Endothelial cell of umbilical vein (primary cell): ENCODE measurements around the gene MCCC2. TPM values are rescaled to one million over a fixed set of nuclear protein-coding genes. Genes with fewer than 3 reads are reported as not detected.

ENCODE experiments used
- BruUV-seq: library from RNA; stranded (reverse); fragments of 400-500 nt; replicated peaks from 2 replicates; lab custom pipeline; 2021; lab: Mats Ljungman, UMichigan
- CTCF ChIA-PET: fragments of 300-600, 350-600 bp; sonication (Branson Sonifier 250); formaldehyde crosslinking; loops from one replicate; lab custom pipeline; 2021; ENCODE audit warnings: antibody characterized with exemption, inconsistent platforms; lab: Charles Lee
- POLR2A ChIA-PET: fragments of 300-600, 350-600 bp; sonication (Branson Sonifier 250); formaldehyde crosslinking; loops from one replicate; lab custom pipeline; 2021; ENCODE audit warnings: antibody characterized with exemption, inconsistent platforms; lab: Charles Lee
- DNase-seq: peaks from one replicate; pipeline ENCODE4 v3.0.0-alpha.2; 2011; ENCODE audit warnings: low read depth, low spot score
- FAIRE-seq: peaks from 2 replicates; lab custom pipeline; 2011; peaks lifted over from hg19 to GRCh38; lab: Jason Lieb, UNC
- H2AFZ ChIP-seq: 2 replicates; pipeline ENCODE4 v1.6.0; 2012; ENCODE audit warnings: low read depth, low read length, control low read depth, inconsistent platforms
- H3K27ac ChIP-seq: 2 replicates; pipeline ENCODE4 v1.5.1; 2011; ENCODE audit warnings: low read depth, mild to moderate bottlenecking, control low read depth, low read length, moderate library complexity; ENCODE audit not compliant: insufficient read depth
- H3K27me3 ChIP-seq, 2 experiments: 2 replicates each; pipeline versions ENCODE4 v1.6.0 to v1.6.1; 2011; ENCODE audit warnings: low read length in 2 of 2, mixed read lengths in 1 of 2; ENCODE audit not compliant: control insufficient read depth in 2 of 2, insufficient read depth in 2 of 2
- H3K36me3 ChIP-seq, 2 experiments: 2 replicates in 1 of 2; 3 replicates in 1 of 2; pipeline ENCODE4 v1.5.1; 2011; ENCODE audit warnings: low read length in 2 of 2, mild to moderate bottlenecking in 1 of 2, moderate library complexity in 1 of 2; ENCODE audit not compliant: control insufficient read depth in 2 of 2, insufficient read depth in 2 of 2; ENCODE audit errors: extremely low read depth in 1 of 2
- H3K4me1 ChIP-seq: 3 replicates; pipeline ENCODE4 v1.5.1; 2011; ENCODE audit warnings: mild to moderate bottlenecking, low read length; ENCODE audit not compliant: control insufficient read depth, insufficient read depth; ENCODE audit errors: extremely low read depth
- H3K4me2 ChIP-seq: 2 replicates; pipeline ENCODE4 v1.6.1; 2011; ENCODE audit warnings: low read length, control low read depth, mixed read lengths; ENCODE audit not compliant: insufficient read depth
- H3K4me3 ChIP-seq, 3 experiments: fragments of 200-600 bp in 1 of 3; sonication (generic), shearing (Covaris generic) in 1 of 3; replicated peaks in 1 of 3; 2 replicates each; pipeline ENCODE4 v1.5.1; 2011 to 2016; ENCODE audit warnings: control low read depth in 3 of 3, low read length in 3 of 3, mild to moderate bottlenecking in 2 of 3, inconsistent platforms in 1 of 3, low read depth in 1 of 3, moderate library complexity in 1 of 3; ENCODE audit not compliant: insufficient read depth in 1 of 3
- H3K79me2 ChIP-seq: 2 replicates; pipeline ENCODE4 v1.6.0; 2012; ENCODE audit warnings: low read length, inconsistent platforms; ENCODE audit not compliant: control insufficient read depth, insufficient read depth
- H3K9ac ChIP-seq: replicated peaks from 2 replicates; pipeline ENCODE3; 2011; ENCODE audit warnings: low read length, control low read depth; ENCODE audit not compliant: insufficient read depth; ENCODE audit errors: extremely low read depth
- H3K9me1 ChIP-seq: replicated peaks from 3 replicates; pipeline ENCODE4 v1.6.0; 2011; ENCODE audit warnings: mild to moderate bottlenecking, low read length; ENCODE audit not compliant: control insufficient read depth, insufficient read depth; ENCODE audit errors: extremely low read depth
- H3K9me3 ChIP-seq: replicated peaks from 2 replicates; pipeline ENCODE4 v1.5.1; 2012; ENCODE audit warnings: low read length, inconsistent platforms; ENCODE audit not compliant: control insufficient read depth, insufficient read depth
- H4K20me1 ChIP-seq: replicated peaks from 2 replicates; pipeline ENCODE3; 2011; ENCODE audit warnings: mild to moderate bottlenecking, low read length; ENCODE audit not compliant: control insufficient read depth, insufficient read depth; ENCODE audit errors: extremely low read depth
- CTCF ChIP-seq, 2 donors: IDR thresholded peaks; 1 replicate in 1 of 2; 2 replicates in 1 of 2; pipeline ENCODE4 v1.5.1; 2011; ENCODE audit warnings: low read length in 2 of 2, mild to moderate bottlenecking in 2 of 2, moderate library complexity in 2 of 2, control low read depth in 1 of 2, inconsistent platforms in 1 of 2, low read depth in 1 of 2; ENCODE audit not compliant: insufficient read depth in 1 of 2; ENCODE audit errors: extremely low read depth in 1 of 2
- EZH2 ChIP-seq: IDR thresholded peaks from 2 replicates; pipeline ENCODE4 v1.6.1; 2012; ENCODE audit warnings: borderline replicate concordance, low read depth, mild to moderate bottlenecking, moderate library complexity, low read length, inconsistent platforms; ENCODE audit not compliant: severe bottlenecking
- FOS ChIP-seq: IDR thresholded peaks from 2 replicates; pipeline ENCODE4 v1.6.1; 2011; ENCODE audit warnings: mild to moderate bottlenecking, low read length, moderate library complexity, borderline replicate concordance; ENCODE audit not compliant: insufficient read depth
- GATA2 ChIP-seq: IDR thresholded peaks from 2 replicates; pipeline ENCODE4 v1.7.0; 2011; ENCODE audit warnings: low read depth, mild to moderate bottlenecking, moderate library complexity, mixed read lengths, low read length; ENCODE audit not compliant: insufficient read length, insufficient read depth
- JUN ChIP-seq: IDR thresholded peaks from 2 replicates; pipeline ENCODE4 v1.6.1; 2011; ENCODE audit warnings: borderline replicate concordance, low read depth; ENCODE audit not compliant: insufficient read length, insufficient read depth
- MYC ChIP-seq: IDR thresholded peaks from one replicate; pipeline ENCODE4 v1.6.1; 2011; ENCODE audit warnings: mild to moderate bottlenecking, low read depth, low read length
- POLR2A ChIP-seq: IDR thresholded peaks from 2 replicates; pipeline ENCODE4 v1.6.1; 2012; ENCODE audit warnings: low read depth, mild to moderate bottlenecking, control low read depth, low read length
- POLR2AphosphoS5 ChIP-seq: IDR thresholded peaks from 2 replicates; pipeline ENCODE4 v1.6.1; 2012; ENCODE audit warnings: low read depth, mild to moderate bottlenecking, control low read depth, low read length, moderate library complexity; ENCODE audit not compliant: insufficient read depth
- dilution Hi-C: fragments of 300-500 bp; cut with MboI; formaldehyde crosslinking; loops from one replicate; pipeline ENCODE4 v1.15.0; 2019; ENCODE audit warnings: low sequenced_read_pairs; ENCODE audit not compliant: extremely low pct_ligation_motif_present
- intact Hi-C: fragments of 100-400 bp; cut with micrococcal nuclease; formaldehyde crosslinking; loops from one replicate; pipeline ENCODE4 v1.10.0; 2022
- polyA plus RNA-seq, 4 experiments: library from polyadenylated mRNA; depleted of rRNA in 3 of 4; stranded (reverse) in 3 of 4; unstranded in 1 of 4; fragments of >200 nt; gene quantifications; 2 replicates each; pipeline versions ENCODE4 v1.2.1 to v1.2.3, GENCODE V29; 2011 to 2012; ENCODE audit warnings: missing spikeins in 1 of 4
- total RNA-seq: library from RNA; stranded (reverse); gene quantifications from 2 replicates; pipeline ENCODE4 v1.2.3, GENCODE V29; 2021
- TF ChIP-seq, protein P1 (sequence below): IDR thresholded peaks from 2 replicates; pipeline ENCODE4 v1.6.1; 2011; ENCODE audit not compliant: insufficient read depth, insufficient read length

The MCCC2 gene
- total and polyA plus RNA-seq, 2 donors (not counting 3 experiments of a cell fraction or from before 2014, with no cell fraction given) = 27.9 to 28.6 TPM

GRCh38 chr5:71695071-71695470, 107.9 kb downstream of the MCCC2 start:
- DNase-seq = no peak
- dilution Hi-C loops = no loop called here
- H3K9me1 ChIP-seq = no peaks in the 10 kb centered on the region
- no peak for TF ChIP-seq POLR2A
- TF ChIP-seq CTCF (IDR thresholded peaks at IDR 0.05; ENCODE audit: extremely low read depth in 1 of 2, insufficient read depth in 1 of 2, low read depth in 1 of 2, low read length in 2 of 2) = no peak
- TF ChIP-seq, protein P1, sequence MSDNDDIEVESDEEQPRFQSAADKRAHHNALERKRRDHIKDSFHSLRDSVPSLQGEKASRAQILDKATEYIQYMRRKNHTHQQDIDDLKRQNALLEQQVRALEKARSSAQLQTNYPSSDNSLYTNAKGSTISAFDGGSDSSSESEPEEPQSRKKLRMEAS = no peak
- TF ChIP-seq MYC = no peak
- no peak for TF ChIP-seq JUN
- no peak for TF ChIP-seq EZH2
- TF ChIP-seq GATA2 = no peak
- no peak for TF ChIP-seq FOS
- TF ChIP-seq POLR2AphosphoS5 = no peak
- no TSS peak for BruUV-seq
- H3K4me1 ChIP-seq = peaks cover 23% of the 10 kb centered on the region
- no peak overlapping the region for H3K9ac ChIP-seq
- no peak overlapping the region for H3K27ac ChIP-seq
- intact Hi-C loops = no loop called here
- no peak overlapping the region for H3K4me3 ChIP-seq
- no peak overlapping the region for H3K4me2 ChIP-seq
- no peaks in the 10 kb centered on the region for H3K9me3 ChIP-seq
- no peak for FAIRE-seq
- H3K79me2 ChIP-seq = no peaks in the 10 kb centered on the region
- no peak overlapping the region for H2AFZ ChIP-seq
- no peaks in the 10 kb centered on the region for H3K36me3 ChIP-seq
- ChIA-PET CTCF (interaction anchor here (1.9 kb wide), 1 partner anchor 24 kb away, joined by 6 read pairs; the partner anchor contains the start of gene CARTPT), POLR2A (no interaction called here)
- no peaks in the 10 kb centered on the region for H4K20me1 ChIP-seq
- peaks cover 19 to 32% of the 10 kb centered on the region in 2 experiments for H3K27me3 ChIP-seq
